ENCODE measurements around the gene ERP44. TPM values are rescaled to one million over a fixed set of nuclear protein-coding genes. Genes with fewer than 3 reads are reported as not detected.

ERP44 gene
- total RNA-seq, 1 experiment from 2014 or later, result 9.4 TPM

- H3K79me2 ChIP-seq (ENCODE audit: insufficient read depth, low read length), result no peaks in the 10 kb centered on the region
- H3K9me2 ChIP-seq (ENCODE audit: insufficient read depth), result no peaks in the 10 kb centered on the region
- no peak overlapping the region for H3K4me3 ChIP-seq (replicated peaks in 1 of 2; ENCODE audit: low read depth in 1 of 2, low read length in 2 of 2)
- DNase-seq (ENCODE audit: low read depth, low spot score), result peak; percentile 60
- H2AFZ ChIP-seq (ENCODE audit: low read depth, low read length, poor library complexity, severe bottlenecking), result no peak overlapping the region
- ChIA-PET POLR2A (no interaction called here), CTCF (no interaction called here), RAD21 (ENCODE audit: low non-redundant PET in 1 of 2, low total read pairs in 2 of 2, uncharacterized antibody in 2 of 2, unreplicated experiment in 2 of 2) (no interaction called here)
- H3K9me3 ChIP-seq (ENCODE audit: control insufficient read depth in 1 of 2, insufficient read depth in 1 of 2, low read depth in 1 of 2, low read length in 2 of 2), result no peaks in the 10 kb centered on the region
- H3K4me1 ChIP-seq (ENCODE audit: control insufficient read depth in 1 of 2, insufficient read depth in 2 of 2, low read length in 2 of 2), result no peaks in the 10 kb centered on the region
- H4K20me1 ChIP-seq (ENCODE audit: insufficient read depth), result no peaks in the 10 kb centered on the region
- no peak overlapping the region for H3K9ac ChIP-seq (ENCODE audit: low read length)
- ATAC-seq, result peak; percentile 100
- no peak overlapping the region for H3K27ac ChIP-seq (ENCODE audit: low read depth, low read length)
- intact Hi-C loops (cut with micrococcal nuclease), result loop anchor here (1.0 to 2.0 kb wide), 3 partner anchors 194 to 567 kb away; no protein-coding TSS in a partner anchor
- TF ChIP-seq RAD21 (IDR thresholded peaks at IDR 0.05; ENCODE audit: low read depth) (peak; percentile 82), CTCF (IDR thresholded peaks at IDR 0.05 in 2 of 3, conservative IDR thresholded peaks at IDR 0.05 in 1 of 3; ENCODE audit: borderline replicate concordance in 1 of 3, insufficient read depth in 1 of 3, low read depth in 2 of 3, low read length in 2 of 3) (peak; percentile 74 to 96 (median 92)), ZNF274 (IDR thresholded peaks at IDR 0.05; ENCODE audit: low read depth, low read length) (no peak)
- no TSS peak for BruUV-seq (replicated peaks)
- no peaks in the 10 kb centered on the region for H3K36me3 ChIP-seq (ENCODE audit: control insufficient read depth in 1 of 2, insufficient read depth in 2 of 2, low read length in 2 of 2)
- no peaks in the 10 kb centered on the region for H3K27me3 ChIP-seq (ENCODE audit: insufficient read depth, low read length)
- H3K4me2 ChIP-seq (ENCODE audit: low read length), result no peak overlapping the region
Observed at GRCh38 chr9:100028201-100028784, 70.5 kb downstream of the ERP44 start.

GRCh38 chr9:100027543-100027942 lies 71.3 kb downstream of the ERP44 start:
- no peaks in the 10 kb centered on the region for H3K9me2 ChIP-seq (ENCODE audit: insufficient read depth)
- intact Hi-C loops (cut with micrococcal nuclease), result no loop called here
- no peak overlapping the region for H3K4me3 ChIP-seq (replicated peaks in 1 of 2; ENCODE audit: low read depth in 1 of 2, low read length in 2 of 2)
- no peak overlapping the region for H2AFZ ChIP-seq (ENCODE audit: low read depth, low read length, poor library complexity, severe bottlenecking)
- no peaks in the 10 kb centered on the region for H4K20me1 ChIP-seq (ENCODE audit: insufficient read depth)
- no peaks in the 10 kb centered on the region for H3K79me2 ChIP-seq (ENCODE audit: insufficient read depth, low read length)
- ChIA-PET RAD21 (ENCODE audit: low non-redundant PET in 1 of 2, low total read pairs in 2 of 2, uncharacterized antibody in 2 of 2, unreplicated experiment in 2 of 2) (no interaction called here), POLR2A (no interaction called here), CTCF (no interaction called here)
- H3K36me3 ChIP-seq (ENCODE audit: control insufficient read depth in 1 of 2, insufficient read depth in 2 of 2, low read length in 2 of 2), result no peaks in the 10 kb centered on the region
- no TSS peak for BruUV-seq (replicated peaks)
- H3K9me3 ChIP-seq (ENCODE audit: control insufficient read depth in 1 of 2, insufficient read depth in 1 of 2, low read depth in 1 of 2, low read length in 2 of 2), result no peaks in the 10 kb centered on the region
- H3K9ac ChIP-seq (ENCODE audit: low read length), result no peak overlapping the region
- no peak overlapping the region for H3K4me2 ChIP-seq (ENCODE audit: low read length)
- ATAC-seq, result no peak
- H3K27ac ChIP-seq (ENCODE audit: low read depth, low read length), result no peak overlapping the region
- H3K4me1 ChIP-seq (ENCODE audit: control insufficient read depth in 1 of 2, insufficient read depth in 2 of 2, low read length in 2 of 2), result no peaks in the 10 kb centered on the region
- no peaks in the 10 kb centered on the region for H3K27me3 ChIP-seq (ENCODE audit: insufficient read depth, low read length)
- no peak for TF ChIP-seq CBX3 (IDR thresholded peaks at IDR 0.05; ENCODE audit: low read depth)
- TF ChIP-seq ELF1 (IDR thresholded peaks at IDR 0.05; ENCODE audit: borderline replicate concordance, low read depth), result no peak
- no peak for TF ChIP-seq CTCF (IDR thresholded peaks at IDR 0.05 in 2 of 3, conservative IDR thresholded peaks at IDR 0.05 in 1 of 3; ENCODE audit: borderline replicate concordance in 1 of 3, insufficient read depth in 1 of 3, low read depth in 2 of 3, low read length in 2 of 3)
- TF ChIP-seq CEBPB (IDR thresholded peaks at IDR 0.05; ENCODE audit: low read depth), result no peak
- TF ChIP-seq SIN3A (IDR thresholded peaks at IDR 0.05; ENCODE audit: low read depth), result no peak
- TF ChIP-seq SRF (IDR thresholded peaks at IDR 0.05; ENCODE audit: low read depth), result no peak
- no peak for TF ChIP-seq EZH2 (IDR thresholded peaks at IDR 0.05)
- no peak for DNase-seq (ENCODE audit: low read depth, low spot score)

Data from HCT116 (cell line).